ENCODE measurements around the gene SHB. TPM values are rescaled to one million over a fixed set of nuclear protein-coding genes. Genes with fewer than 3 reads are reported as not detected.

Gene SHB
- total RNA-seq, 4 donors from 2014 or later = 17.7 to 31.4 (median 24.2) TPM

- 32 to 100% methylated on average over 1 to 3 of the region's 6 CpGs for WGBS, 2 donors
- intact Hi-C loops (cut with DNase I) = loop anchor here (10.0 kb wide), 1 partner anchor 62 kb away; no protein-coding TSS in a partner anchor
- H3K4me1 ChIP-seq = peaks cover 59 to 100% (median 62%) of the 10 kb centered on the region in 3 donors
- no peak for DNase-seq
- H3K27me3 ChIP-seq = no peaks in the 10 kb centered on the region
- H3K4me3 ChIP-seq = no peak overlapping the region
- TF ChIP-seq CTCF (IDR thresholded peaks at IDR 0.05) (no peak), POLR2A (IDR thresholded peaks at IDR 0.05) (no peak)
- peak overlapping the region; percentile 82 to 87 (median 86) for H3K27ac ChIP-seq
- peaks cover 0 to 6% (median 0%) of the 10 kb centered on the region in 3 donors for H3K36me3 ChIP-seq
- H3K9me3 ChIP-seq = no peaks in the 10 kb centered on the region
Observed at GRCh38 chr9:38026840-38027527, 42.0 kb downstream of the SHB start.

- H3K9me3 ChIP-seq = no peaks in the 10 kb centered on the region
- H3K27ac ChIP-seq = peak overlapping the region; percentile 82 to 87 (median 86)
- intact Hi-C loops (cut with DNase I) = loop anchor here (10.0 kb wide), 1 partner anchor 61 kb away; no protein-coding TSS in a partner anchor
- H3K4me3 ChIP-seq = no peak overlapping the region
- peaks cover 0 to 10% (median 0%) of the 10 kb centered on the region in 3 donors for H3K36me3 ChIP-seq
- no peak for DNase-seq
- H3K27me3 ChIP-seq = no peaks in the 10 kb centered on the region
- H3K4me1 ChIP-seq = peaks cover 51 to 99% (median 55%) of the 10 kb centered on the region in 3 donors
- TF ChIP-seq CTCF (IDR thresholded peaks at IDR 0.05) (no peak), POLR2A (IDR thresholded peaks at IDR 0.05) (no peak)
- WGBS, 2 donors = 27 to 40% methylated on average over 11 to 17 of the region's 18 CpGs
Observed at GRCh38 chr9:38026021-38026809, 42.8 kb downstream of the SHB start.

GRCh38 chr9:38025166-38025565 lies 43.9 kb downstream of the SHB start:
- DNase-seq = no peak
- H3K9me3 ChIP-seq = no peaks in the 10 kb centered on the region
- WGBS, 2 donors = 80 to 81% methylated on average over 2 to 3 of the region's 8 CpGs
- peak overlapping the region; percentile 82 to 87 (median 86) for H3K27ac ChIP-seq
- TF ChIP-seq POLR2A (IDR thresholded peaks at IDR 0.05) = no peak
- TF ChIP-seq CTCF (IDR thresholded peaks at IDR 0.05) = no peak
- H3K27me3 ChIP-seq = no peaks in the 10 kb centered on the region
- H3K4me3 ChIP-seq = no peak overlapping the region
- H3K36me3 ChIP-seq = peaks cover 0 to 10% (median 0%) of the 10 kb centered on the region in 3 donors
- peaks cover 51 to 98% (median 62%) of the 10 kb centered on the region in 3 donors for H3K4me1 ChIP-seq
- intact Hi-C loops (cut with DNase I) = loop anchor here (10.0 kb wide), 1 partner anchor 60 kb away; no protein-coding TSS in a partner anchor

GRCh38 chr9:38024036-38024681 lies 44.9 kb downstream of the SHB start:
- no peaks in the 10 kb centered on the region for H3K9me3 ChIP-seq
- peak overlapping the region; percentile 82 to 87 (median 86) for H3K27ac ChIP-seq
- DNase-seq = no peak
- peaks cover 0 to 10% (median 0%) of the 10 kb centered on the region in 3 donors for H3K36me3 ChIP-seq
- peaks cover 51 to 98% (median 72%) of the 10 kb centered on the region in 3 donors for H3K4me1 ChIP-seq
- intact Hi-C loops (cut with DNase I) = loop anchor here (10.0 kb wide), 1 partner anchor 59 kb away; no protein-coding TSS in a partner anchor
- 23% methylated on average over 6 to 7 of the region's 7 CpGs for WGBS, 2 donors
- peak overlapping the region in 1 of 4 donors; percentile 3 for H3K4me3 ChIP-seq
- no peaks in the 10 kb centered on the region for H3K27me3 ChIP-seq
- TF ChIP-seq POLR2A (IDR thresholded peaks at IDR 0.05) = no peak
- TF ChIP-seq CTCF (IDR thresholded peaks at IDR 0.05) = no peak
